K562 (cell line): ENCODE measurements around the gene CCNQ. TPM values are rescaled to one million over a fixed set of nuclear protein-coding genes. Genes with fewer than 3 reads are reported as not detected.

Experiments
- ATAC-seq: fragments of 200-7000 bp; cut with Tn5 transposase; 3 replicates; pipeline ENCODE4 v1.9.1; 2020; ENCODE audit warnings: moderate library complexity
- BruUV-seq: library from RNA; stranded (reverse); fragments of 400-500 nt; replicated peaks from 2 replicates; lab custom pipeline; 2021; lab: Mats Ljungman, UMichigan
- CTCF ChIA-PET: fragments of 300-600 bp; formaldehyde crosslinking; extraction: SDS; loops from one replicate; lab custom pipeline; 2021; ENCODE audit warnings: low intra/inter-chr PET ratio; lab: Yijun Ruan, JAX
- POLR2A ChIA-PET: fragments of 300-600, 350-650 bp; sonication (Branson Sonifier 250); formaldehyde crosslinking; extraction: SDS; loops from one replicate; lab custom pipeline; 2021; ENCODE audit warnings: antibody characterized with exemption, inconsistent platforms; lab: Yijun Ruan, JAX
- DNase-seq, 4 experiments: peaks; one replicate each; pipeline versions ENCODE4 v3.0.0 to v3.0.0-alpha.2; 2011 to 2018; ENCODE audit warnings: low spot score in 3 of 4, mixed read lengths in 3 of 4; ENCODE audit errors: extremely low read depth in 1 of 4
- FAIRE-seq: peaks from 2 replicates; lab custom pipeline; 2011; peaks lifted over from hg19 to GRCh38; lab: Jason Lieb, UNC
- H2AFZ ChIP-seq: 2 replicates; pipeline ENCODE4 v1.6.0; 2011; ENCODE audit warnings: low read depth, low read length, control low read depth, inconsistent platforms
- H3K27ac ChIP-seq: fragments of 200-600 bp; 3 replicates; pipeline ENCODE4 v1.8.0; 2011; ENCODE audit warnings: low read depth, mild to moderate bottlenecking, control low read depth, inconsistent platforms, low read length, moderate library complexity, mixed read lengths; ENCODE audit errors: extremely low read depth
- H3K27me3 ChIP-seq, 2 experiments: fragments of 300-600 bp in 1 of 2; 2 replicates in 1 of 2; 3 replicates in 1 of 2; pipeline versions ENCODE4 v1.6.0 to v1.8.0; 2011; ENCODE audit warnings: inconsistent platforms in 2 of 2, low read length in 2 of 2, mild to moderate bottlenecking in 1 of 2, mixed read lengths in 1 of 2, moderate library complexity in 1 of 2; ENCODE audit not compliant: control insufficient read depth in 2 of 2, insufficient read depth in 2 of 2
- H3K36me3 ChIP-seq: fragments of 300-600 bp; 3 replicates; pipeline ENCODE4 v1.8.0; 2011; ENCODE audit warnings: mild to moderate bottlenecking, low read length, inconsistent platforms; ENCODE audit not compliant: control insufficient read depth, insufficient read depth
- H3K4me1 ChIP-seq, 2 experiments: fragments of 200-600 bp in 1 of 2; replicated peaks in 1 of 2; 2 replicates in 1 of 2; 3 replicates in 1 of 2; pipeline versions ENCODE4 v1.5.1 to v1.8.0; 2011; ENCODE audit warnings: inconsistent platforms in 2 of 2, low read length in 2 of 2, mild to moderate bottlenecking in 1 of 2, mixed read lengths in 1 of 2, moderate library complexity in 1 of 2; ENCODE audit not compliant: control insufficient read depth in 2 of 2, insufficient read depth in 2 of 2
- H3K4me2 ChIP-seq: 2 replicates; pipeline ENCODE4 v1.6.1; 2011; ENCODE audit warnings: low read length, control low read depth, inconsistent platforms, mixed read lengths; ENCODE audit not compliant: insufficient read depth
- H3K4me3 ChIP-seq: fragments of 200-600 bp; sonication (generic), shearing (Covaris generic); 2 replicates; pipeline ENCODE4 v1.5.1; 2016; ENCODE audit warnings: control low read depth, inconsistent platforms
- H3K79me2 ChIP-seq: fragments of 200-600 bp; 3 replicates; pipeline ENCODE4 v1.8.0; 2011; ENCODE audit warnings: low read length, inconsistent platforms; ENCODE audit not compliant: control insufficient read depth, insufficient read depth
- H3K9ac ChIP-seq, 2 experiments: 2 replicates each; pipeline versions ENCODE4 v1.6.0 to v1.6.1; 2011; ENCODE audit warnings: low read depth in 2 of 2, low read length in 2 of 2, control low read depth in 1 of 2, inconsistent platforms in 1 of 2, mild to moderate bottlenecking in 1 of 2, mixed read lengths in 1 of 2; ENCODE audit not compliant: insufficient read depth in 1 of 2
- H3K9me1 ChIP-seq: one replicate; pipeline ENCODE4 v1.6.0; 2011; ENCODE audit warnings: inconsistent platforms, mild to moderate bottlenecking, low read length, moderate library complexity; ENCODE audit not compliant: control insufficient read depth, insufficient read depth
- H3K9me3 ChIP-seq: replicated peaks from 2 replicates; pipeline ENCODE4 v1.5.1; 2011; ENCODE audit warnings: low read depth, low read length, inconsistent platforms; ENCODE audit not compliant: control insufficient read depth, insufficient read depth
- H4K20me1 ChIP-seq: replicated peaks from 2 replicates; pipeline ENCODE4 v1.6.1; 2011; ENCODE audit warnings: low read length, inconsistent platforms, mixed read lengths; ENCODE audit not compliant: control insufficient read depth, insufficient read depth
- CEBPG ChIP-seq, 3 experiments: fragments of 200-800 bp in 1 of 3; sonication (Bioruptor generic) in 1 of 3; sonication (generic) in 1 of 3; formaldehyde crosslinking in 1 of 3; IDR thresholded peaks in 2 of 3; conservative IDR thresholded peaks in 1 of 3; 2 replicates each; pipeline versions ENCODE4 v1.6.1 to v1.8.0; 2016 to 2022; ENCODE audit warnings: missing compliant biosample characterization in 2 of 3, missing genetic modification characterization in 2 of 3, mild to moderate bottlenecking in 1 of 3, missing genetic modification reagents in 1 of 3
- TBL1XR1 ChIP-seq, 2 experiments: IDR thresholded peaks; 2 replicates each; pipeline ENCODE4 v1.6.1; 2012; ENCODE audit warnings: improper control_type of control experiment in 2 of 2, low read length in 2 of 2, mild to moderate bottlenecking in 1 of 2
- ZBTB34 ChIP-seq: fragments of 250-450 bp; sonication (Bioruptor Pico); IDR thresholded peaks from 2 replicates; pipeline ENCODE4 v1.8.0; 2021; ENCODE audit warnings: mild to moderate bottlenecking, moderate library complexity
- WGBS: fragments of 100-300 bp; shearing (Covaris generic); methylation state at CpG from one replicate; pipeline ENCODE4 v1.1.6; 2016; ENCODE audit warnings: low coverage, mixed read lengths; ENCODE audit not compliant: insufficient coverage; ENCODE audit errors: missing lambda C conversion rate; 5-methylcytosine and 5-hydroxymethylcytosine counted together
- in situ Hi-C: fragments of 300-500 bp; cut with MboI; formaldehyde crosslinking; loops from 4 replicates; pipeline ENCODE4 v1.15.0; 2018; ENCODE audit warnings: inconsistent platforms, mixed read lengths
- intact Hi-C: fragments of 100-400 bp; cut with micrococcal nuclease; formaldehyde crosslinking; loops from 2 replicates; pipeline ENCODE4 v1.14.2; 2022
- polyA plus RNA-seq, 8 experiments: library from polyadenylated mRNA; depleted of rRNA in 4 of 8; stranded (reverse) in 5 of 8; unstranded in 3 of 8; fragments of >200 nt; fragmentation: Nextera tagmentation in 2 of 8; fragmentation: Illumina TruSeq in 1 of 8; extraction: Ambion mirVana in 2 of 8; extraction: Trizol in 1 of 8; gene quantifications; 2 replicates each; pipeline versions ENCODE4 v1.2.1 to v1.2.3, GENCODE V29; 2011 to 2014; ENCODE audit warnings: inconsistent platforms in 1 of 8, missing spikeins in 1 of 8
- total RNA-seq, 7 experiments: library from RNA; depleted of rRNA in 6 of 7; stranded (reverse); fragments of >200 nt in 6 of 7; fragmentation: Illumina TruSeq in 2 of 7; extraction: Trizol in 2 of 7; gene quantifications; 2 replicates each; pipeline versions ENCODE4 v1.2.1 to v1.2.3, GENCODE V29; 2011 to 2021; ENCODE audit warnings: low replicate concordance in 1 of 7
- TF ChIP-seq, protein P1 (sequence below), 2 experiments: fragments of 450-650 bp; IDR thresholded peaks; 2 replicates each; pipeline ENCODE4 v1.6.1; 2016; ENCODE audit warnings: mild to moderate bottlenecking in 2 of 2, borderline replicate concordance in 1 of 2, low read depth in 1 of 2, moderate library complexity in 1 of 2
- TF ChIP-seq, protein P2 (sequence below), 2 experiments: fragments of 450-650 bp; IDR thresholded peaks; 2 replicates each; pipeline ENCODE4 v1.6.1; 2018; ENCODE audit warnings: mild to moderate bottlenecking in 2 of 2, low read depth in 1 of 2; ENCODE audit not compliant: partially characterized antibody in 2 of 2

Gene CCNQ
- total and polyA plus RNA-seq, 9 of the 15 experiments (the other 6 are each of a cell fraction or from before 2014, with no cell fraction given) = 0.92 to 53.8 (median 25.3) TPM

DNA sequence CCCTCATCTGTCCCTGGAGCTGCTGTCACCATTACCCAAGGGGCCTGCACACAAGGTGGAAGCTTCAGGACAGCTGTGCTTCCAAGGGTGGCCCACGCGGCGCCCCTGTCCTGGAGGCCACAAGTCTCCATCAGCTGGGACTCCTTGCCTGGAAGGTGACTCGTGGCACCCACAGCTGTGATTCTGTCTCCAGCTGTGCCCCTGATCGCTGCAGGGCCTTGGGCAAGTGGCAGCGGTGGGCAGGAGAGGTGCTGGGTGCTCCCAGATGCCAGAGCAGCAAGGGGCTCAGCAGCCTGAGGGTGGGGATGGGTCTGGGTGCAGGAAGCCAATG, 39.1 kb upstream of the CCNQ start:
- intact Hi-C loops = no loop called here
- Histone ChIP-seq H3K4me3 (no peak overlapping the region), H3K36me3 (no peaks in the 10 kb centered on the region), H3K79me2 (no peaks in the 10 kb centered on the region), H3K4me1 (peaks cover 2 to 51% of the 10 kb centered on the region in 2 experiments; a peak in 3 of 5 replicates), H3K9ac (no peak overlapping the region; a peak in 1 of 4 replicates), H2AFZ (no peak overlapping the region), H3K27me3 (peaks cover 0 to 53% of the 10 kb centered on the region in 2 experiments; a peak in 4 of 5 replicates), H3K4me2 (no peak overlapping the region), H3K27ac (no peak overlapping the region), H3K9me3 (no peaks in the 10 kb centered on the region), H4K20me1 (no peaks in the 10 kb centered on the region), H3K9me1 (no peaks in the 10 kb centered on the region)
- ATAC-seq (no peak), FAIRE-seq (no peak), DNase-seq (no peak)
- in situ Hi-C loops = no loop called here
- WGBS = 6% methylated on average over 6 of the region's 6 CpGs
- POLR2A ChIA-PET = interaction anchor here (0.6 to 0.7 kb wide), 2 partner anchors 16 to 23 kb away, joined by 3 to 4 read pairs; no protein-coding TSS in a partner anchor
- no TSS peak for BruUV-seq
- CTCF ChIA-PET = no interaction called here
- TF ChIP-seq ZBTB34 (CRISPR knock-in tag) (no peak), CEBPG (CRISPR knock-in tag; IDR thresholded peaks at IDR 0.05) (no peak), CEBPG (tag; conservative IDR thresholded peaks at IDR 0.05 in 1 of 2, IDR thresholded peaks at IDR 0.05 in 1 of 2) (no peak), TBL1XR1 (IDR thresholded peaks at IDR 0.05; ENCODE audit: low read length in 2 of 2) (no peak)
- TF ChIP-seq, protein P1, sequence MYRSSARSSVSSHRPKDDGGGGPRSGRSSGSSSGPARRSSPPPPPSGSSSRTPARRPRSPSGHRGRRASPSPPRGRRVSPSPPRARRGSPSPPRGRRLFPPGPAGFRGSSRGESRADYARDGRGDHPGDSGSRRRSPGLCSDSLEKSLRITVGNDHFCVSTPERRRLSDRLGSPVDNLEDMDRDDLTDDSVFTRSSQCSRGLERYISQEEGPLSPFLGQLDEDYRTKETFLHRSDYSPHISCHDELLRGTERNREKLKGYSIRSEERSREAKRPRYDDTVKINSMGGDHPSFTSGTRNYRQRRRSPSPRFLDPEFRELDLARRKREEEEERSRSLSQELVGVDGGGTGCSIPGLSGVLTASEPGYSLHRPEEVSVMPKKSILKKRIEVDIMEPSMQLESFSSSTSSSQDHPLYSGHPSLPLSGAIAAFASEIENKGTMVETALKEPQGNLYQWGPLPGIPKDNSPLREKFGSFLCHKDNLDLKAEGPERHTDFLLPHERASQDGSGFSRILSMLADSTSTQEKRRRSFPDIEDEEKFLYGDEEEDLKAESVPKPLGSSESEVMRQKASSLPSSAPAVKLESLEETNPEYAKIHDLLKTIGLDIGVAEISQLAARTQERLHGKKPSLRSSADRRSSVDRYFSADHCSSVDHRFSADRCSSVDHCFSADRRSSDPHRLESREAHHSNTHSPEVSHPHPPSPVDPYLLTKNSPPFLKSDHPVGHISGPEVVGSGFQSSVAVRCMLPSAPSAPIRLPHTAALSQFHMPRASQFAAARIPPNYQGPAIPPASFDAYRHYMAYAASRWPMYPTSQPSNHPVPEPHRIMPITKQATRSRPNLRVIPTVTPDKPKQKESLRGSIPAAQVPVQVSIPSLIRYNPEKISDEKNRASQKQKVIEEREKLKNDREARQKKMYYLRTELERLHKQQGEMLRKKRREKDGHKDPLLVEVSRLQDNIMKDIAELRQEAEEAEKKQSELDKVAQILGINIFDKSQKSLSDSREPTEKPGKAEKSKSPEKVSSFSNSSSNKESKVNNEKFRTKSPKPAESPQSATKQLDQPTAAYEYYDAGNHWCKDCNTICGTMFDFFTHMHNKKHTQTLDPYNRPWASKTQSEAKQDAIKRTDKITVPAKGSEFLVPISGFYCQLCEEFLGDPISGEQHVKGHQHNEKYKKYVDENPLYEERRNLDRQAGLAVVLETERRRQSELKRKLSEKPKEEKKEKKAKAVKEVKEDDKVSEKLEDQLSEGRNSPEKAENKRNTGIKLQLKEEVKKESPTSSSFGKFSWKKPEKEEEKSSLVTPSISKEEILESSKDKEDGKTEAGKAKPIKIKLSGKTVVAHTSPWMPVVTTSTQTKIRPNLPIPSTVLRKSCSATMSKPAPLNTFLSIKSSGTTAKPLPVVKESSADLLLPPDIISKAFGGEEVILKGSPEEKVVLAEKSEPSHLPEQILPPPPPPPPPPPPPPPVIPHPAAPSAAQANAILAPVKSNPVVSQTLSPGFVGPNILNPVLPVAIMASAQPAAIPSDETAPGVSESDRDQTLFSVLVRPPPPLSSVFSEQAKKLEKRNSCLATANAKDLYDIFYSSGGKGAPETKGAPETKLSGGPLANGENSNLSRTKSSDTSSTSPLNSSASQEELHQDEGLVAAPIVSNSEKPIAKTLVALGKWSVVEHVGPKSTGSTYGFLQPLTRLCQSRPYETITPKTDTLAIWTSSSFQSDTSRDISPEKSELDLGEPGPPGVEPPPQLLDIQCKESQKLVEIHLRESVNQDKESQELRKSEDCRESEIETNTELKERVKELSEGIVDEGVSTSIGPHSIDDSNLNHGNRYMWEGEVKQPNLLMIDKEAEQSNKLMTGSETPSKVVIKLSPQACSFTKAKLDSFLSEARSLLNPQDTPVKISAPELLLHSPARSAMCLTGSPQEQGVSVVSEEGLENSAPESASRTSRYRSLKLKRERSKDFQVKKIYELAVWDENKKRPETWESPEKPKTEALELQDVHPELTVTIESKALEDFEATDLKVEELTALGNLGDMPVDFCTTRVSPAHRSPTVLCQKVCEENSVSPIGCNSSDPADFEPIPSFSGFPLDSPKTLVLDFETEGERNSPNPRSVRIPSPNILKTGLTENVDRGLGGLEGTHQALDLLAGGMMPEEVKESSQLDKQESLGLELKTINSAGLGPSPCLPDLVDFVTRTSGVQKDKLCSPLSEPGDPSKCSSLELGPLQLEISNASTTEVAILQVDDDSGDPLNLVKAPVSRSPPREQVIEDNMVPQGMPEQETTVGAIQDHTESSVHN (IDR thresholded peaks at IDR 0.05; ENCODE audit: borderline replicate concordance in 1 of 2, low read depth in 1 of 2) = no peak
- TF ChIP-seq, protein P2, sequence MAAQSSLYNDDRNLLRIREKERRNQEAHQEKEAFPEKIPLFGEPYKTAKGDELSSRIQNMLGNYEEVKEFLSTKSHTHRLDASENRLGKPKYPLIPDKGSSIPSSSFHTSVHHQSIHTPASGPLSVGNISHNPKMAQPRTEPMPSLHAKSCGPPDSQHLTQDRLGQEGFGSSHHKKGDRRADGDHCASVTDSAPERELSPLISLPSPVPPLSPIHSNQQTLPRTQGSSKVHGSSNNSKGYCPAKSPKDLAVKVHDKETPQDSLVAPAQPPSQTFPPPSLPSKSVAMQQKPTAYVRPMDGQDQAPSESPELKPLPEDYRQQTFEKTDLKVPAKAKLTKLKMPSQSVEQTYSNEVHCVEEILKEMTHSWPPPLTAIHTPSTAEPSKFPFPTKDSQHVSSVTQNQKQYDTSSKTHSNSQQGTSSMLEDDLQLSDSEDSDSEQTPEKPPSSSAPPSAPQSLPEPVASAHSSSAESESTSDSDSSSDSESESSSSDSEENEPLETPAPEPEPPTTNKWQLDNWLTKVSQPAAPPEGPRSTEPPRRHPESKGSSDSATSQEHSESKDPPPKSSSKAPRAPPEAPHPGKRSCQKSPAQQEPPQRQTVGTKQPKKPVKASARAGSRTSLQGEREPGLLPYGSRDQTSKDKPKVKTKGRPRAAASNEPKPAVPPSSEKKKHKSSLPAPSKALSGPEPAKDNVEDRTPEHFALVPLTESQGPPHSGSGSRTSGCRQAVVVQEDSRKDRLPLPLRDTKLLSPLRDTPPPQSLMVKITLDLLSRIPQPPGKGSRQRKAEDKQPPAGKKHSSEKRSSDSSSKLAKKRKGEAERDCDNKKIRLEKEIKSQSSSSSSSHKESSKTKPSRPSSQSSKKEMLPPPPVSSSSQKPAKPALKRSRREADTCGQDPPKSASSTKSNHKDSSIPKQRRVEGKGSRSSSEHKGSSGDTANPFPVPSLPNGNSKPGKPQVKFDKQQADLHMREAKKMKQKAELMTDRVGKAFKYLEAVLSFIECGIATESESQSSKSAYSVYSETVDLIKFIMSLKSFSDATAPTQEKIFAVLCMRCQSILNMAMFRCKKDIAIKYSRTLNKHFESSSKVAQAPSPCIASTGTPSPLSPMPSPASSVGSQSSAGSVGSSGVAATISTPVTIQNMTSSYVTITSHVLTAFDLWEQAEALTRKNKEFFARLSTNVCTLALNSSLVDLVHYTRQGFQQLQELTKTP (IDR thresholded peaks at IDR 0.05; ENCODE audit: low read depth in 1 of 2, partially characterized antibody in 2 of 2) = no peak
